HCT116 (cell line): ENCODE measurements around the gene SLC47A1. TPM values are rescaled to one million over a fixed set of nuclear protein-coding genes. Genes with fewer than 3 reads are reported as not detected.

Source experiments
- ATAC-seq: fragments of 200-7000 bp; cut with Tn5 transposase; 2 replicates; pipeline ENCODE4 v1.9.1; 2020; ENCODE audit warnings: mild to moderate bottlenecking, moderate library complexity
- BruUV-seq: library from RNA; stranded (reverse); fragments of 400-500 nt; replicated peaks from 2 replicates; lab custom pipeline; 2021; lab: Mats Ljungman, UMichigan
- CTCF ChIA-PET: fragments of 300-600 bp; sonication (Branson Sonifier 250); formaldehyde crosslinking; loops from one replicate; lab custom pipeline; 2021; ENCODE audit warnings: antibody characterized with exemption; lab: Charles Lee
- POLR2A ChIA-PET: fragments of 300-600, 350-600 bp; sonication (Branson Sonifier 250); formaldehyde crosslinking; loops from one replicate; lab custom pipeline; 2021; ENCODE audit warnings: antibody characterized with exemption; lab: Charles Lee
- RAD21 ChIA-PET, 2 experiments: fragments of 300-600 bp; sonication (Branson Sonifier 250); formaldehyde crosslinking; loops; one replicate each; lab custom pipeline; 2023; ENCODE audit warnings: low total read pairs in 2 of 2; ENCODE audit not compliant: uncharacterized antibody in 2 of 2, unreplicated experiment in 2 of 2, low non-redundant PET in 1 of 2; lab: Charles Lee
- DNase-seq: peaks from one replicate; pipeline ENCODE4 v3.0.0-alpha.2; 2010; ENCODE audit warnings: low read depth, low spot score
- H2AFZ ChIP-seq: fragments of 200-600 bp; shearing (Covaris generic), sonication (generic); 2 replicates; pipeline ENCODE4 v1.6.1; 2017; ENCODE audit warnings: low read depth, mixed run types, mixed read lengths, antibody characterized with exemption, low read length; ENCODE audit not compliant: poor library complexity, severe bottlenecking
- H3K27ac ChIP-seq: 2 replicates; pipeline ENCODE4 v1.5.1; 2012; ENCODE audit warnings: low read depth, low read length
- H3K27me3 ChIP-seq: fragments of 200-600 bp; sonication (generic); 2 replicates; pipeline ENCODE4 v1.6.1; 2016; ENCODE audit warnings: mixed run types, low read length, mixed read lengths; ENCODE audit not compliant: insufficient read depth
- H3K36me3 ChIP-seq, 2 experiments: fragments of 200-500 bp in 1 of 2; fragments of 200-600 bp in 1 of 2; sonication (Bioruptor generic) in 1 of 2; sonication (generic) in 1 of 2; 2 replicates each; pipeline versions ENCODE4 v1.5.1 to v1.6.1; 2014 to 2016; ENCODE audit warnings: low read length in 2 of 2, inconsistent platforms in 1 of 2, mixed read lengths in 1 of 2, mixed run types in 1 of 2; ENCODE audit not compliant: insufficient read depth in 2 of 2, control insufficient read depth in 1 of 2
- H3K4me1 ChIP-seq, 2 experiments: fragments of 200-600 bp in 1 of 2; sonication (generic) in 1 of 2; 2 replicates each; pipeline versions ENCODE4 v1.5.1 to v1.6.1; 2012 to 2017; ENCODE audit warnings: low read length in 2 of 2, inconsistent platforms in 1 of 2, mild to moderate bottlenecking in 1 of 2, mixed read lengths in 1 of 2, mixed run types in 1 of 2, moderate library complexity in 1 of 2; ENCODE audit not compliant: insufficient read depth in 2 of 2, control insufficient read depth in 1 of 2
- H3K4me2 ChIP-seq: fragments of 200-600 bp; sonication (generic); 2 replicates; pipeline ENCODE4 v1.6.1; 2017; ENCODE audit warnings: mixed run types, low read length, mixed read lengths
- H3K4me3 ChIP-seq, 2 experiments: fragments of 200-600 bp in 1 of 2; sonication (generic) in 1 of 2; replicated peaks in 1 of 2; 2 replicates each; pipeline ENCODE4 v1.5.1; 2011 to 2016; ENCODE audit warnings: low read length in 2 of 2, control low read depth in 1 of 2, low read depth in 1 of 2, mild to moderate bottlenecking in 1 of 2, mixed read lengths in 1 of 2, mixed run types in 1 of 2
- H3K79me2 ChIP-seq: fragments of 200-600 bp; sonication (generic); 2 replicates; pipeline ENCODE4 v1.6.1; 2017; ENCODE audit warnings: mild to moderate bottlenecking, mixed run types, low read length, moderate library complexity, mixed read lengths; ENCODE audit not compliant: insufficient read depth
- H3K9ac ChIP-seq: fragments of 200-600 bp; sonication (generic); 2 replicates; pipeline ENCODE4 v1.6.1; 2016; ENCODE audit warnings: low read length, mixed read lengths
- H3K9me2 ChIP-seq: fragments of 200-600 bp; sonication (generic), shearing (Covaris generic); 2 replicates; pipeline ENCODE4 v1.6.1; 2017; ENCODE audit warnings: mixed run types, mild to moderate bottlenecking, moderate library complexity; ENCODE audit not compliant: insufficient read depth
- H3K9me3 ChIP-seq, 2 experiments: fragments of 200-500 bp in 1 of 2; fragments of 200-600 bp in 1 of 2; sonication (Bioruptor generic) in 1 of 2; sonication (generic) in 1 of 2; 2 replicates each; pipeline ENCODE4 v1.6.1; 2014 to 2017; ENCODE audit warnings: low read length in 2 of 2, mixed read lengths in 2 of 2, inconsistent platforms in 1 of 2, low read depth in 1 of 2, mild to moderate bottlenecking in 1 of 2, mixed run types in 1 of 2, moderate library complexity in 1 of 2; ENCODE audit not compliant: control insufficient read depth in 1 of 2, insufficient read depth in 1 of 2
- H4K20me1 ChIP-seq: fragments of 200-600 bp; sonication (generic), shearing (Covaris generic); 2 replicates; pipeline ENCODE4 v1.6.1; 2017; ENCODE audit warnings: mixed run types, mild to moderate bottlenecking, moderate library complexity; ENCODE audit not compliant: insufficient read depth
- ATF3 ChIP-seq: IDR thresholded peaks from 2 replicates; pipeline ENCODE4 v1.6.1; 2012
- CEBPB ChIP-seq: IDR thresholded peaks from 2 replicates; pipeline ENCODE4 v1.6.1; 2012; ENCODE audit warnings: low read depth
- CTCF ChIP-seq, 3 experiments: fragments of 200-600 bp in 1 of 3; sonication (generic) in 1 of 3; IDR thresholded peaks in 2 of 3; conservative IDR thresholded peaks in 1 of 3; 2 replicates each; pipeline ENCODE4 v1.5.1; 2012 to 2017; ENCODE audit warnings: low read depth in 2 of 3, low read length in 2 of 3, antibody characterized with exemption in 1 of 3, borderline replicate concordance in 1 of 3, control low read depth in 1 of 3, mild to moderate bottlenecking in 1 of 3, mixed read lengths in 1 of 3, mixed run types in 1 of 3, moderate library complexity in 1 of 3; ENCODE audit not compliant: insufficient read depth in 1 of 3
- EGR1 ChIP-seq: IDR thresholded peaks from 2 replicates; pipeline ENCODE4 v1.6.1; 2012; ENCODE audit warnings: low read depth
- EZH2 ChIP-seq: fragments of 200-600 bp; sonication (generic); IDR thresholded peaks from 2 replicates; pipeline ENCODE4 v1.6.1; 2017; ENCODE audit warnings: antibody characterized with exemption, mixed run types
- EZH2phosphoT487 ChIP-seq: fragments of 200-600 bp; IDR thresholded peaks from 2 replicates; pipeline ENCODE4 v1.6.1; 2018; ENCODE audit warnings: antibody characterized with exemption, borderline replicate concordance
- JUND ChIP-seq: IDR thresholded peaks from 2 replicates; pipeline ENCODE4 v1.6.1; 2012
- MAX ChIP-seq: IDR thresholded peaks from 2 replicates; pipeline ENCODE4 v1.6.1; 2012
- RAD21 ChIP-seq: IDR thresholded peaks from 2 replicates; pipeline ENCODE4 v1.6.1; 2012; ENCODE audit warnings: low read depth, mild to moderate bottlenecking
- REST ChIP-seq: IDR thresholded peaks from 2 replicates; pipeline ENCODE4 v1.6.1; 2012; ENCODE audit warnings: low read depth
- SP1 ChIP-seq: IDR thresholded peaks from 2 replicates; pipeline ENCODE4 v1.6.1; 2012; ENCODE audit warnings: low read depth
- SRF ChIP-seq: IDR thresholded peaks from 2 replicates; pipeline ENCODE4 v1.6.1; 2012; ENCODE audit warnings: low read depth
- YY1 ChIP-seq: IDR thresholded peaks from 2 replicates; pipeline ENCODE4 v1.6.1; 2011; ENCODE audit warnings: low read length, low read depth, moderate library complexity, mild to moderate bottlenecking; ENCODE audit not compliant: insufficient replicate concordance; ENCODE audit errors: extremely low read depth
- ZFX ChIP-seq: fragments of 450-650 bp; IDR thresholded peaks from 2 replicates; pipeline ENCODE4 v1.6.1; 2017
- ZNF274 ChIP-seq: fragments of 200-500 bp; sonication (Bioruptor generic); IDR thresholded peaks from 2 replicates; pipeline ENCODE4 v1.6.1; 2014; ENCODE audit warnings: mild to moderate bottlenecking, low read depth, low read length, inconsistent platforms
- intact Hi-C: fragments of 100-400 bp; cut with micrococcal nuclease; formaldehyde crosslinking; loops from 2 replicates; pipeline ENCODE4 v1.10.0; 2022
- total RNA-seq: library from RNA; stranded (reverse); gene quantifications from one replicate; pipeline ENCODE4 v1.2.1, GENCODE V29; 2021; ENCODE audit not compliant: unreplicated experiment

The SLC47A1 gene
- total RNA-seq, 1 experiment from 2014 or later = 0.17 TPM

- Histone ChIP-seq H3K27me3 (no peaks in the 10 kb centered on the region), H4K20me1 (no peaks in the 10 kb centered on the region), H3K9me2 (no peaks in the 10 kb centered on the region), H2AFZ (no peak overlapping the region), H3K9ac (no peak overlapping the region), H3K9me3 (no peaks in the 10 kb centered on the region), H3K4me3 (no peak overlapping the region), H3K4me2 (no peak overlapping the region), H3K36me3 (no peaks in the 10 kb centered on the region), H3K79me2 (no peaks in the 10 kb centered on the region), H3K4me1 (no peaks in the 10 kb centered on the region), H3K27ac (no peak overlapping the region)
- no TSS peak for BruUV-seq
- CTCF ChIA-PET = no interaction called here
- DNase-seq (no peak), ATAC-seq (no peak)
- POLR2A ChIA-PET = no interaction called here
- intact Hi-C loops = no loop called here
- RAD21 ChIA-PET = no interaction called here
- TF ChIP-seq ATF3 = no peak
- TF ChIP-seq ZNF274 = no peak
- no peak for TF ChIP-seq ZFX
- TF ChIP-seq SP1 = no peak
- no peak for TF ChIP-seq SRF
- TF ChIP-seq EGR1 = no peak
Measured at GRCh38 chr17:19554393-19554792, 20.7 kb downstream of the SLC47A1 start.

- DNase-seq (no peak), ATAC-seq (no peak)
- ChIA-PET POLR2A (no interaction called here), RAD21 (no interaction called here), CTCF (interaction anchor here (0.6 kb wide), 1 partner anchor 27 kb away, joined by 3 read pairs; no protein-coding TSS in a partner anchor)
- Histone ChIP-seq H2AFZ (no peak overlapping the region), H3K36me3 (no peaks in the 10 kb centered on the region), H3K9me3 (no peaks in the 10 kb centered on the region), H3K4me2 (no peak overlapping the region), H3K4me1 (no peaks in the 10 kb centered on the region), H3K4me3 (no peak overlapping the region), H3K79me2 (no peaks in the 10 kb centered on the region), H4K20me1 (no peaks in the 10 kb centered on the region), H3K9me2 (no peaks in the 10 kb centered on the region), H3K9ac (no peak overlapping the region), H3K27me3 (no peaks in the 10 kb centered on the region), H3K27ac (no peak overlapping the region)
- no TSS peak for BruUV-seq
- intact Hi-C loops = no loop called here
- TF ChIP-seq RAD21 = no peak
- TF ChIP-seq SRF = no peak
- TF ChIP-seq ZFX = no peak
- no peak for TF ChIP-seq EZH2
- no peak for TF ChIP-seq JUND
- TF ChIP-seq EGR1 = no peak
- TF ChIP-seq CTCF (IDR thresholded peaks at IDR 0.05 in 2 of 3, conservative IDR thresholded peaks at IDR 0.05 in 1 of 3; ENCODE audit: borderline replicate concordance in 1 of 3, insufficient read depth in 1 of 3, low read depth in 2 of 3, low read length in 2 of 3) = no peak
- no peak for TF ChIP-seq ATF3
- no peak for TF ChIP-seq ZNF274
- TF ChIP-seq CEBPB = no peak
- no peak for TF ChIP-seq MAX
- no peak for TF ChIP-seq REST
- no peak for TF ChIP-seq YY1
- TF ChIP-seq EZH2phosphoT487 = no peak
Measured at GRCh38 chr17:19555746-19556145, 22.1 kb downstream of the SLC47A1 start.
